ENCODE data around the gene ARFRP1.

ARFRP1 gene

DNA sequence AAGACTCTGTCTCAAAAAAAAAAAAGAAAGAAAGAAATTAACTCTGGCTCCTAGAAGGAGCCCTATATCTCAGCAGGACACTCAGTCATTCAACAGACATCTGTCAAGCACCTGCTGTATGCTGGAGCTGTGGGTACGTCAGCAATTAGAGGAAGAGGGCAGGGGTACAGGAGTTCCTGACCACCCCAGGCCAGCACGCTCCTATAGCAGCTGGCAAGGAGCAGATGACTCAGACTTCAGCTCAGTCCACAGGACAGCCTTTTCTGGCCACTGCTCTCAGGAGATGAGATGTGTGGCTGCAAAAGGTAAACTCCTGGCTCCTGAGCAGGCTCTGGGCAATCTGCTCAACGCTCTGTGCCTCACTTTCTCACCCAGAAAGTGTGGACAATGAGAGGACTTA, 51.3 kb downstream of the ARFRP1 start:
- no peaks in the 10 kb centered on the region for H4K20me1 ChIP-seq (ENCODE audit: insufficient read depth)
- H3K36me3 ChIP-seq (ENCODE audit: insufficient read depth): no peaks in the 10 kb centered on the region
- H3K4me3 ChIP-seq (IDR thresholded peaks at IDR 0.05; ENCODE audit: insufficient read depth, low read depth, low read length): no peak overlapping the region
- H3K4me2 ChIP-seq: no peak overlapping the region
- no peak overlapping the region for H3K9ac ChIP-seq
- H2AFZ ChIP-seq (ENCODE audit: low read depth): no peak overlapping the region
- no peaks in the 10 kb centered on the region for H3K4me1 ChIP-seq (ENCODE audit: low read depth, poor library complexity, severe bottlenecking)
- TF ChIP-seq, protein P1, sequence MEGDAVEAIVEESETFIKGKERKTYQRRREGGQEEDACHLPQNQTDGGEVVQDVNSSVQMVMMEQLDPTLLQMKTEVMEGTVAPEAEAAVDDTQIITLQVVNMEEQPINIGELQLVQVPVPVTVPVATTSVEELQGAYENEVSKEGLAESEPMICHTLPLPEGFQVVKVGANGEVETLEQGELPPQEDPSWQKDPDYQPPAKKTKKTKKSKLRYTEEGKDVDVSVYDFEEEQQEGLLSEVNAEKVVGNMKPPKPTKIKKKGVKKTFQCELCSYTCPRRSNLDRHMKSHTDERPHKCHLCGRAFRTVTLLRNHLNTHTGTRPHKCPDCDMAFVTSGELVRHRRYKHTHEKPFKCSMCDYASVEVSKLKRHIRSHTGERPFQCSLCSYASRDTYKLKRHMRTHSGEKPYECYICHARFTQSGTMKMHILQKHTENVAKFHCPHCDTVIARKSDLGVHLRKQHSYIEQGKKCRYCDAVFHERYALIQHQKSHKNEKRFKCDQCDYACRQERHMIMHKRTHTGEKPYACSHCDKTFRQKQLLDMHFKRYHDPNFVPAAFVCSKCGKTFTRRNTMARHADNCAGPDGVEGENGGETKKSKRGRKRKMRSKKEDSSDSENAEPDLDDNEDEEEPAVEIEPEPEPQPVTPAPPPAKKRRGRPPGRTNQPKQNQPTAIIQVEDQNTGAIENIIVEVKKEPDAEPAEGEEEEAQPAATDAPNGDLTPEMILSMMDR (conservative IDR thresholded peaks at IDR 0.05; ENCODE audit: low read depth, low read length): no peak
- peaks cover 41% of the 10 kb centered on the region for H3K27me3 ChIP-seq (ENCODE audit: insufficient read depth, low read depth)
- H3K79me2 ChIP-seq (ENCODE audit: insufficient read depth, low read depth): no peaks in the 10 kb centered on the region; the same call in 1 of the 2 replicates
- no peak overlapping the region for H3K27ac ChIP-seq

DNA sequence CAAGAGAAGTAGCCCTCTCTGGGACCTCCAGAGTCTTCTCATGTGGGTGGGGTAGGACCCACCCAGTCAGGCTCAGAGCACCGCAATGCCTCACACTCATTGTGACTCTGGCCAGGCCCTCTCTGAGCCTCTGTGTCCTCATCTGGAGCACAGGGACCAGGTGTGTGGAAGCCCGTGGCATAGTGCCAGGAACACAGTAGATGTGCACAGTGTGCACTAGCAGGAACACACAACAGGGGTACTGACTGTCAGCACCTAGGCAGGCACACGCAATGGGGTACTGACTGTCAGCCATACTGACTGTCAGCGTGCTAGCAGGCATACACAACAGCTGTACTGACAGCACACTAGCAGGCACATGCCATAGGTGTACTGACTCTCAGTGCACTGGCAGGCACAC, 52.5 kb downstream of the ARFRP1 start:
- Histone ChIP-seq H3K79me2 (ENCODE audit: insufficient read depth, low read depth) (no peaks in the 10 kb centered on the region; the same call in 1 of the 2 replicates), H3K4me3 (IDR thresholded peaks at IDR 0.05; ENCODE audit: insufficient read depth, low read depth, low read length) (no peak overlapping the region), H3K9ac (no peak overlapping the region), H3K4me1 (ENCODE audit: low read depth, poor library complexity, severe bottlenecking) (no peaks in the 10 kb centered on the region), H4K20me1 (ENCODE audit: insufficient read depth) (no peaks in the 10 kb centered on the region), H2AFZ (ENCODE audit: low read depth) (no peak overlapping the region), H3K27me3 (ENCODE audit: insufficient read depth, low read depth) (peaks cover 48% of the 10 kb centered on the region), H3K36me3 (ENCODE audit: insufficient read depth) (no peaks in the 10 kb centered on the region), H3K4me2 (no peak overlapping the region), H3K27ac (no peak overlapping the region)
- TF ChIP-seq, protein P1 (conservative IDR thresholded peaks at IDR 0.05; ENCODE audit: low read depth, low read length): no peak

DNA sequence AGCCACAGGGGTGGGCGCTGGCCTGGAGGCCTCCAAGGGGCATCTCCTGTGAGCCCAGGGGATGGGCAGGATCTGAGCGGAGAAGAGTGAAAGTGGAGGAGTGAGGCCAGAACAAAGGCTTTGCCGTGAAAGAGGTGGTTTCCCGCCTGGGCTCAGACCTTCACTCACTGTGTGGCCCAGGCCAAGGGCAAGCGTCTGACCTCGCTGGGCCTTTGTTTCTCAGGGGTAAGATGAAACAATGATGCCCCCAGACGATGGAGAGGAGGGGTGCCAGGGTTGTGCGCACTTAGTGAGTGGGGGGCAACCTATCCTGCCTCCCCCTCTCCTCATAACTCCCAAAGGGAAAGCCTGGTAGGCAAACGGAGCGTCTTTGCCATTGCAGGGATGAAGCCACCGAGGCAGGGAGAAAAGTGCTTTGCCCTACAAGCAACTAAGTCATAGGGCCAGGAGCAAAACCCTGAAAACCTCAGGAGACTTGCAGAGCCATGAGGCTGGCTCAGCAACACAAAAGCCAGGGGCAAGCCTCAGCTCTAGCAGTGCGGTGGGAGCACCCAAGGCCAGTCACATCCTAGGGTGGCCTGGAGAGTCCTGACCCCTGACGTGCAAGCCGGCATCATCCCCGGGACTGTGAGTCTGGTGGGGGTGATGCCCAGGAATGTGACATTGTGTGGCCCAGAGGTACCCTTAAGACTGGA, 53.7 kb downstream of the ARFRP1 start:
- no peak overlapping the region for H3K4me3 ChIP-seq (IDR thresholded peaks at IDR 0.05; ENCODE audit: insufficient read depth, low read depth, low read length)
- no peak overlapping the region for H3K9ac ChIP-seq
- peaks cover 54% of the 10 kb centered on the region for H3K27me3 ChIP-seq (ENCODE audit: insufficient read depth, low read depth)
- no peaks in the 10 kb centered on the region for H3K36me3 ChIP-seq (ENCODE audit: insufficient read depth)
- H3K4me2 ChIP-seq: no peak overlapping the region; the same call in 1 of the 2 replicates
- H3K4me1 ChIP-seq (ENCODE audit: low read depth, poor library complexity, severe bottlenecking): no peaks in the 10 kb centered on the region
- H3K27ac ChIP-seq: no peak overlapping the region
- no peaks in the 10 kb centered on the region for H4K20me1 ChIP-seq (ENCODE audit: insufficient read depth)
- TF ChIP-seq, protein P1 (conservative IDR thresholded peaks at IDR 0.05; ENCODE audit: low read depth, low read length): no peak
- no peak overlapping the region for H2AFZ ChIP-seq (ENCODE audit: low read depth)
- no peaks in the 10 kb centered on the region; the same call in 1 of the 2 replicates for H3K79me2 ChIP-seq (ENCODE audit: insufficient read depth, low read depth)

DNA sequence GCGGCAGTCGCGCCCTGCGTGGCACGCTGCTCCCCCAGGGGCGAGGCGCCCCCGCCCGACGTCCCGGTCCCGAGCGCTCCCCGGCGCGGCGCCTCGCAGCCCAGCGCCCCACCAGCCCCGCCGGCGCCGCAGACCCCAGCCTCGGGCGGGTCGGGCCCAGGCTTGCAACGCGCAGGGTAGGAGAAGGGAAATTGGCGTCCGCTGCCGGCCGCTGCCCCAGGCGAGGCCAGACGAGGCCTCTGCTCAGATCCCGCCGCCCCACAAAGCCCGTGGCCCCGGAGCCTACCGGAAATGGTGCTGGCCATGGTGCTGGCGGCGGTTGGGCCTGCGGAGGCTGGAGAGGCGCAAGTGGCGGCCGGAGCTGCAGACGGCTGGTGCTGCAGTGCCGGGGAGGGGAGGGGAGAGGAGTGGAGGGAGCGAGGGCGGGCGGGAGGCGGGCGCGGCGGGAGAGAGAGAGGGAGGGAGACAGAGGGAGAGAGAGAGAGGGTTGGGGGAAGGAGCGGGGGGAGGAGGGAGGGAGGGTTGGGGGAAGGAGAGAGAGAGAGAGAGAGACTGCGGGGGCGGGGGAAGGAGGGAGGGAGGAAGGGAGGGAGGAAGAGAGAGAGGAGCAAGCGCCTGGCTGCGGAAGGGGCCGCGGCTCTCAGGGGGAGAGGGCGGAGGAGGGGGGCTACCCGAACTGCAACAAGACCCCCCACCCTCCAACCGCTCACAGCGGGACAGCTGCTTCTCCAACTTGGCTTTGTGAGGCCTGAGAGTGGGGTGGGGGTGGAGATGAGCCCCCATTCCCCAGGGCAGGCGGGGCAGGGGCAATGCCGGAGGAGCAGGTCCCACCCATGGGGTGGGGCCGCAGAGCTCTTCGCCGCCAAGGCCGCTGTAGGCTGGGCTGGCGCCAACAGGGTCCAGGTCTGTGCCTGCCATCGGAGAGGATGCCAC, 54.5 kb downstream of the ARFRP1 start, which contains the start of gene STMN3:
TSS of gene STMN3 (minus strand) at position 384 of the 933 bp plus-strand sequence. CDS start at position 305, 79 bp downstream.
- Histone ChIP-seq H2AFZ (ENCODE audit: low read depth) (no peak within 1 kb of the TSS), H3K4me3 (IDR thresholded peaks at IDR 0.05; ENCODE audit: insufficient read depth, low read depth, low read length) (no peak within 1 kb of the TSS), H3K27ac (no peak within 1 kb of the TSS), H4K20me1 (ENCODE audit: insufficient read depth) (no peaks in the 10 kb centered on the region), H3K79me2 (ENCODE audit: insufficient read depth, low read depth) (no peaks in the 10 kb centered on the region), H3K9ac (no peak within 1 kb of the TSS), H3K4me2 (peak within 1 kb of the TSS; percentile 45; the same call in 1 of the 2 replicates), H3K27me3 (ENCODE audit: insufficient read depth, low read depth) (peaks cover 62% of the 10 kb centered on the region), H3K4me1 (ENCODE audit: low read depth, poor library complexity, severe bottlenecking) (no peaks in the 10 kb centered on the region), H3K36me3 (ENCODE audit: insufficient read depth) (no peaks in the 10 kb centered on the region)
- TF ChIP-seq, protein P1 (conservative IDR thresholded peaks at IDR 0.05; ENCODE audit: low read depth, low read length): no peak

Data from KMS-11 (cell line).